NOMO-1 treated with dmso at 0.1 percent for 144 hours (cell line): Measurements from ENCODE around the gene NLRP7.

Experiments
- DNase-seq: peaks from one replicate; lab custom pipeline; 2025; ENCODE audit not compliant: unreplicated experiment; lab: John Stamatoyannopoulos, UW

NLRP7 gene

GRCh38 chr19:54875506-54875905 is 71.8 kb downstream of the NLRP7 start:
- peak; percentile 78 for DNase-seq

GRCh38 chr19:54873990-54874389 is 73.3 kb downstream of the NLRP7 start, which contains the start of gene FCAR:
TSS of gene FCAR (plus strand) at chr19:54874235. CDS start at chr19:54874290, 55 bp downstream.
- peak; percentile 77 for DNase-seq
